Calu3 (cell line): ENCODE data around the gene CYTIP. TPM values are rescaled to one million over a fixed set of nuclear protein-coding genes. Genes with fewer than 3 reads are reported as not detected.

Experiments
- BruUV-seq: library from RNA; stranded (reverse); fragments of 400-500 nt; replicated peaks from 2 replicates; lab custom pipeline; 2021; lab: Mats Ljungman, UMichigan
- CTCF ChIA-PET: fragments of 300-600 bp; sonication (Branson Sonifier 250); formaldehyde crosslinking; loops from one replicate; lab custom pipeline; 2022; ENCODE audit warnings: antibody characterized with exemption; lab: Charles Lee
- DNase-seq: peaks from one replicate; pipeline ENCODE4 v3.0.0; 2022
- H3K27ac Mint-ChIP-seq: one replicate; pipeline ENCODE4 v1.8.0; 2022; ENCODE audit warnings: mixed read lengths; ENCODE audit not compliant: unreplicated experiment
- H3K27me3 Mint-ChIP-seq: one replicate; pipeline ENCODE4 v1.8.0; 2022; ENCODE audit warnings: mixed read lengths; ENCODE audit not compliant: unreplicated experiment
- H3K36me3 Mint-ChIP-seq: one replicate; pipeline ENCODE4 v1.8.0; 2022; ENCODE audit warnings: mild to moderate bottlenecking, moderate library complexity, mixed read lengths; ENCODE audit not compliant: insufficient read depth, unreplicated experiment
- H3K4me1 Mint-ChIP-seq: one replicate; pipeline ENCODE4 v1.8.0; 2022; ENCODE audit warnings: mild to moderate bottlenecking, low read depth, mixed read lengths; ENCODE audit not compliant: unreplicated experiment
- H3K4me3 Mint-ChIP-seq: one replicate; pipeline ENCODE4 v1.8.0; 2022; ENCODE audit warnings: mild to moderate bottlenecking, low read depth, moderate library complexity, mixed read lengths; ENCODE audit not compliant: unreplicated experiment
- H3K9me3 Mint-ChIP-seq: one replicate; pipeline ENCODE4 v1.8.0; 2022; ENCODE audit warnings: low read depth, mixed read lengths; ENCODE audit not compliant: unreplicated experiment
- CTCF ChIP-seq: fragments of 200-600 bp; IDR thresholded peaks from one replicate; pipeline ENCODE4 v1.8.0; 2022; ENCODE audit warnings: antibody characterized with exemption; ENCODE audit not compliant: unreplicated experiment
- intact Hi-C: fragments of 100-400 bp; cut with micrococcal nuclease; formaldehyde crosslinking; loops from one replicate; pipeline ENCODE4 v1.10.0; 2022; ENCODE audit not compliant: unreplicated experiment
- total RNA-seq: library from RNA; stranded (reverse); gene quantifications from 2 replicates; pipeline ENCODE4 v1.2.3, GENCODE V29; 2022

Gene CYTIP
- total RNA-seq, 1 experiment from 2014 or later = not detected

GRCh38 chr2:157418239-157418641 lies 25.6 kb downstream of the CYTIP start:
- Mint-ChIP-seq H3K27me3 (no peaks in the 10 kb centered on the region), H3K9me3 (no peaks in the 10 kb centered on the region), H3K36me3 (no peaks in the 10 kb centered on the region), H3K27ac (no peak overlapping the region), H3K4me1 (no peaks in the 10 kb centered on the region), H3K4me3 (no peak overlapping the region)
- intact Hi-C loops = no loop called here
- TF ChIP-seq CTCF = no peak
- no TSS peak for BruUV-seq
- DNase-seq = no peak
- CTCF ChIA-PET = interaction anchor here (0.7 kb wide), 1 partner anchor 869 kb away, joined by 5 read pairs; no protein-coding TSS in a partner anchor

- Mint-ChIP-seq H3K27me3 (no peaks in the 10 kb centered on the region), H3K27ac (no peak overlapping the region), H3K4me3 (no peak overlapping the region), H3K4me1 (no peaks in the 10 kb centered on the region), H3K9me3 (no peaks in the 10 kb centered on the region), H3K36me3 (no peaks in the 10 kb centered on the region)
- BruUV-seq = no TSS peak
- no peak for DNase-seq
- intact Hi-C loops = no loop called here
- no peak for TF ChIP-seq CTCF
- CTCF ChIA-PET = no interaction called here
These were observed 28.2 kb downstream of the CYTIP start for GRCh38 chr2:157415591-157416101.

GRCh38 chr2:157414050-157414449 lies 29.8 kb downstream of the CYTIP start:
- intact Hi-C loops = no loop called here
- no peaks in the 10 kb centered on the region for H3K27me3 Mint-ChIP-seq
- DNase-seq = no peak
- H3K4me1 Mint-ChIP-seq = no peaks in the 10 kb centered on the region
- H3K9me3 Mint-ChIP-seq = no peaks in the 10 kb centered on the region
- H3K4me3 Mint-ChIP-seq = no peak overlapping the region
- H3K27ac Mint-ChIP-seq = no peak overlapping the region
- H3K36me3 Mint-ChIP-seq = no peaks in the 10 kb centered on the region
- no TSS peak for BruUV-seq
- CTCF ChIA-PET = no interaction called here
- TF ChIP-seq CTCF = no peak

GRCh38 chr2:157413326-157414035 lies 30.4 kb downstream of the CYTIP start:
- Mint-ChIP-seq H3K4me3 (no peak overlapping the region), H3K27me3 (no peaks in the 10 kb centered on the region), H3K27ac (no peak overlapping the region), H3K36me3 (no peaks in the 10 kb centered on the region), H3K9me3 (no peaks in the 10 kb centered on the region), H3K4me1 (no peaks in the 10 kb centered on the region)
- intact Hi-C loops = no loop called here
- CTCF ChIA-PET = no interaction called here
- BruUV-seq = no TSS peak
- DNase-seq = no peak
- no peak for TF ChIP-seq CTCF
